OCI-LY7 (cell line): ENCODE measurements around the gene SPECC1.

Experiments used
- CTCF ChIP-seq: fragments of 200-600 bp; sonication (generic); conservative IDR thresholded peaks from 2 replicates; pipeline ENCODE4 v1.5.1; 2014; ENCODE audit warnings: mild to moderate bottlenecking, antibody characterized with exemption, low read length, moderate library complexity, mixed read lengths
- EZH2phosphoT487 ChIP-seq: fragments of 200-600 bp; sonication (generic); IDR thresholded peaks from 2 replicates; pipeline ENCODE4 v1.6.1; 2018; ENCODE audit warnings: low read depth, borderline replicate concordance, mild to moderate bottlenecking, mixed run types, antibody characterized with exemption, low read length, moderate library complexity, mixed read lengths

- TF ChIP-seq CTCF (no peak), EZH2phosphoT487 (no peak)
Observed at GRCh38 chr17:19986941-19987861, 22.0 kb upstream of the SPECC1 start.
